GM21360 (cell line): ENCODE data around the gene TMTC2.

ENCODE experiments used
- ATAC-seq: cut with Tn5 transposase; IDR thresholded peaks from one replicate; pipeline ENCODE4 v1.9.1; 2021; ENCODE audit warnings: mild to moderate bottlenecking, moderate library complexity; ENCODE audit not compliant: unreplicated experiment

The TMTC2 gene

GRCh38 chr12:82873309-82873708 lies 186.6 kb downstream of the TMTC2 start:
- ATAC-seq: no peak

GRCh38 chr12:82873951-82874350 lies 187.2 kb downstream of the TMTC2 start:
- ATAC-seq: no peak

- ATAC-seq: no peak
These were observed 188.2 kb downstream of the TMTC2 start for GRCh38 chr12:82874945-82875344.

GRCh38 chr12:82876075-82876474 lies 189.4 kb downstream of the TMTC2 start:
- no peak for ATAC-seq

- no peak for ATAC-seq
These were observed 191.3 kb downstream of the TMTC2 start for GRCh38 chr12:82877963-82878362.

GRCh38 chr12:82880442-82880901 lies 193.8 kb downstream of the TMTC2 start:
- no peak for ATAC-seq

- ATAC-seq: no peak
These were observed 197.0 kb downstream of the TMTC2 start for GRCh38 chr12:82883394-82884355.

GRCh38 chr12:82886671-82887340 lies 200.1 kb downstream of the TMTC2 start:
- ATAC-seq: no peak

- no peak for ATAC-seq
These were observed 207.2 kb downstream of the TMTC2 start for GRCh38 chr12:82893896-82894295.

- ATAC-seq: no peak
These were observed 209.6 kb downstream of the TMTC2 start for GRCh38 chr12:82896277-82896676.

GRCh38 chr12:82896979-82897378 lies 210.3 kb downstream of the TMTC2 start:
- ATAC-seq: no peak

- ATAC-seq: no peak
These were observed 211.7 kb downstream of the TMTC2 start for GRCh38 chr12:82898441-82898840.

- no peak for ATAC-seq
These were observed 217.6 kb downstream of the TMTC2 start for GRCh38 chr12:82904219-82904790.

- ATAC-seq: no peak
These were observed 223.7 kb downstream of the TMTC2 start for GRCh38 chr12:82910246-82910893.

GRCh38 chr12:82912406-82912805 lies 225.7 kb downstream of the TMTC2 start:
- ATAC-seq: no peak

GRCh38 chr12:82919388-82920054 lies 232.8 kb downstream of the TMTC2 start:
- no peak for ATAC-seq

- ATAC-seq: no peak
These were observed 237.2 kb downstream of the TMTC2 start for GRCh38 chr12:82923935-82924334.

- ATAC-seq: no peak
These were observed 239.9 kb downstream of the TMTC2 start for GRCh38 chr12:82926630-82927029.

GRCh38 chr12:82930301-82930700 lies 243.6 kb downstream of the TMTC2 start:
- no peak for ATAC-seq

- no peak for ATAC-seq
These were observed 244.8 kb downstream of the TMTC2 start for GRCh38 chr12:82931349-82932116.
